Esophagus squamous epithelium (tissue), 5 donors: ENCODE results near the gene CX3CL1. TPM values are rescaled to one million over a fixed set of nuclear protein-coding genes. Genes with fewer than 3 reads are reported as not detected.
"Not testable (repeated sequence)": the region's sequence is repeated elsewhere in the genome, so short reads cannot be mapped to it uniquely, and the experiment has no call there.

ENCODE experiments used
- DNase-seq: peaks from one replicate; lab custom pipeline; 2025; lab: John Stamatoyannopoulos, UW
- H3K27ac ChIP-seq, 4 donors: fragments of 200-600 bp; sonication (generic); one replicate each; pipeline ENCODE4 v1.5.1; 2016 to 2019; ENCODE audit warnings: mild to moderate bottlenecking in 1 of 4
- H3K27me3 ChIP-seq, 4 donors: fragments of 200-600 bp; sonication (generic); 1 replicate in 3 of 4; 2 replicates in 1 of 4; pipeline versions ENCODE4 v1.5.1 to v1.6.0; 2017 to 2021; ENCODE audit warnings: antibody characterized with exemption in 1 of 4
- H3K36me3 ChIP-seq, 3 donors: fragments of 200-600 bp; sonication (generic); one replicate each; pipeline ENCODE4 v1.5.1; 2016 to 2019
- H3K4me1 ChIP-seq, 3 donors: fragments of 200-600 bp; sonication (generic); one replicate each; pipeline ENCODE4 v1.5.1; 2017 to 2019
- H3K4me3 ChIP-seq, 4 donors: fragments of 200-600 bp; sonication (generic); 1 replicate in 3 of 4; 2 replicates in 1 of 4; pipeline ENCODE4 v1.5.1; 2016 to 2019; ENCODE audit warnings: mild to moderate bottlenecking in 2 of 4, moderate library complexity in 1 of 4
- H3K9me3 ChIP-seq, 3 donors: fragments of 200-600 bp; sonication (generic); one replicate each; pipeline ENCODE4 v1.5.1; 2016 to 2019
- CTCF ChIP-seq, 6 experiments: fragments of 450-650 bp in 4 of 6; fragments of 200-600 bp in 2 of 6; sonication (generic) in 2 of 6; IDR thresholded peaks; one replicate each; pipeline ENCODE4 v1.5.1; 2016 to 2019; ENCODE audit warnings: antibody characterized with exemption in 6 of 6, mild to moderate bottlenecking in 4 of 6, moderate library complexity in 4 of 6
- POLR2A ChIP-seq, 4 donors: fragments of 450-650 bp; IDR thresholded peaks; one replicate each; pipeline ENCODE4 v1.6.1; 2017; ENCODE audit warnings: antibody characterized with exemption in 4 of 4, mild to moderate bottlenecking in 4 of 4, moderate library complexity in 3 of 4
- WGBS, 2 donors: methylation state at CpG; one replicate each; pipeline ENCODE4 v1.1.5; 2018; 5-methylcytosine and 5-hydroxymethylcytosine counted together
- intact Hi-C: fragments of 100-400 bp; cut with DNase I; formaldehyde crosslinking; loops from one replicate; pipeline ENCODE4 v1.15.0; 2022
- total RNA-seq, 4 donors: library from RNA; depleted of rRNA; stranded (reverse); fragments of >200 nt; gene quantifications; one replicate each; pipeline ENCODE4 v1.1.0, GENCODE V29; 2016
- donor health status: DM: yes; HTN: yes; CAD: no.

CX3CL1 gene
- total RNA-seq, 4 donors from 2014 or later = 3.3 to 14.8 (median 7.4) TPM

- intact Hi-C loops = no loop called here
- H3K4me1 ChIP-seq = peaks cover 6 to 58% (median 26%) of the 10 kb centered on the region in 3 donors
- no peak overlapping the region for H3K27ac ChIP-seq
- no peaks in the 10 kb centered on the region for H3K27me3 ChIP-seq
- no peaks in the 10 kb centered on the region for H3K9me3 ChIP-seq
- H3K36me3 ChIP-seq = no peaks in the 10 kb centered on the region
- TF ChIP-seq POLR2A (IDR thresholded peaks at IDR 0.05) (no peak), CTCF (IDR thresholded peaks at IDR 0.05) (no peak)
- H3K4me3 ChIP-seq = no peak overlapping the region
- no peak for DNase-seq
- WGBS, 2 donors = 57 to 67% methylated on average over 4 of the region's 4 CpGs
Observed at GRCh38 chr16:57396786-57397185, 24.5 kb downstream of the CX3CL1 start.

GRCh38 chr16:57397493-57397892 lies 25.2 kb downstream of the CX3CL1 start:
- DNase-seq, H3K27me3 ChIP-seq, H3K9me3 ChIP-seq, H3K4me3 ChIP-seq, H3K27ac ChIP-seq, H3K36me3 ChIP-seq, intact Hi-C loops: not testable (repeated sequence)
- 72 to 76% methylated on average over 4 of the region's 4 CpGs for WGBS, 2 donors
- peaks cover 6 to 51% (median 20%) of the 10 kb centered on the region in 3 donors for H3K4me1 ChIP-seq

GRCh38 chr16:57401943-57402640 lies 29.8 kb downstream of the CX3CL1 start:
- intact Hi-C loops = no loop called here
- no peaks in the 10 kb centered on the region for H3K36me3 ChIP-seq
- no peak overlapping the region for H3K27ac ChIP-seq
- DNase-seq = no peak
- H3K4me1 ChIP-seq = peaks cover 0 to 18% (median 3%) of the 10 kb centered on the region in 3 donors
- 20 to 60% methylated on average over 1 to 2 of the region's 7 CpGs for WGBS, 2 donors
- H3K4me3 ChIP-seq = no peak overlapping the region
- TF ChIP-seq CTCF (IDR thresholded peaks at IDR 0.05) (no peak), POLR2A (IDR thresholded peaks at IDR 0.05) (no peak)
- H3K9me3 ChIP-seq = no peaks in the 10 kb centered on the region
- H3K27me3 ChIP-seq = no peaks in the 10 kb centered on the region

- intact Hi-C loops = no loop called here
- Histone ChIP-seq H3K36me3 (no peaks in the 10 kb centered on the region), H3K4me3 (no peak within 1 kb of the TSS), H3K9me3 (no peaks in the 10 kb centered on the region), H3K27ac (no peak within 1 kb of the TSS), H3K4me1 (peaks cover 0 to 15% (median 0%) of the 10 kb centered on the region in 3 donors), H3K27me3 (no peaks in the 10 kb centered on the region)
- no peak for TF ChIP-seq CTCF (IDR thresholded peaks at IDR 0.05)
- no peak for TF ChIP-seq POLR2A (IDR thresholded peaks at IDR 0.05)
- no peak for DNase-seq
- WGBS, 2 donors = 77% methylated on average over 17 of the region's 17 CpGs
Observed at GRCh38 chr16:57403965-57404817, 31.9 kb downstream of the CX3CL1 start, which contains the start of gene CCL17. CCL17 (plus strand) TSS chr16:57404767; CDS start chr16:57413933, 9,166 bp downstream.

- no peaks in the 10 kb centered on the region for H3K36me3 ChIP-seq
- peaks cover 0 to 24% (median 7%) of the 10 kb centered on the region in 3 donors for H3K4me1 ChIP-seq
- H3K27ac ChIP-seq = no peak overlapping the region
- TF ChIP-seq CTCF (IDR thresholded peaks at IDR 0.05) = no peak
- no peak for TF ChIP-seq POLR2A (IDR thresholded peaks at IDR 0.05)
- no peak overlapping the region for H3K4me3 ChIP-seq
- intact Hi-C loops = no loop called here
- no peaks in the 10 kb centered on the region for H3K9me3 ChIP-seq
- WGBS, 2 donors = 76 to 84% methylated on average over 3 of the region's 3 CpGs
- DNase-seq = no peak
- H3K27me3 ChIP-seq = no peaks in the 10 kb centered on the region
Observed at GRCh38 chr16:57405097-57405496, 32.8 kb downstream of the CX3CL1 start.
